ENCODE data around the gene PSMB4.
A peak's percentile ranks its signal among the peaks of the same experiment; 100 is the strongest.

PSMB4 gene

GRCh38 chr1:151443846-151444782, 44.7 kb downstream of the PSMB4 start:
- DNase-seq, result peak; percentile 63

GRCh38 chr1:151444783-151445177, 45.4 kb downstream of the PSMB4 start:
- DNase-seq, result no peak

GRCh38 chr1:151447696-151448095, 48.3 kb downstream of the PSMB4 start:
- DNase-seq, result no peak
